ENCODE measurements around the gene BTK.

DNA sequence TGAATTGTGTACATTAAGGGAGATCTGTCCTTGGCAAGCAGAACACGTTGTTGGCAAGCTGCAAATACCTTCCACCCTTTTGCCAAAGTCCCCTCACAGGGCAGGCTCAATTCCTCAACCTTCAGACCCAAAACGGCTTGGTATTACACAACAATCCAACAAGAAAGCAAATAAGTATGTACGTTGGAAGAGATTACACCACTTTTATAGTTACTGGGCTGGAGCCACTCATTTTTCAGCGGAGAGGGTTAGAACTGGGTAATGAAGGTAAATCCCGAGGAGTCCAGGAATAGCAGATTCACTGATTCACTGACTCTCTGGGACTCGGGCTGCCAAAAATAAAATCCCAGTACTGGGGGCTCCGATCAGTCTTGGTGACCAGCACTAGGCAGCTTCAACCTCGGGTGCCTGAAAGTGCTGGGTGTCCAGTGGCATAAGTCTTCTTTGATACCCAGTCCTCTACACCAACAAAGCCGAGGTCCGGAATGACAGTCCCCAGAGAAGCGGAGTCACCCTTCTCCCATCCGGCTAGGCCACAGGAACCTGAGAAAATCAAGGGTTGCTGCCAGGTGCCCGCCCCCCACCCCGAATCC, 38.0 kb downstream of the BTK start:
- TF ChIP-seq RB1 (IDR thresholded peaks at IDR 0.05; ENCODE audit: low read depth) (no peak), YY1 (IDR thresholded peaks at IDR 0.05; ENCODE audit: borderline replicate concordance in 1 of 3, control insufficient read depth in 1 of 3, extremely low read depth in 1 of 3, insufficient read depth in 3 of 3, insufficient read length in 1 of 3, insufficient replicate concordance in 2 of 3, low read depth in 1 of 3, low read length in 2 of 3) (no peak), ZNF274 (IDR thresholded peaks at IDR 0.05; ENCODE audit: borderline replicate concordance, low read depth, low read length) (no peak), JUN (IDR thresholded peaks at IDR 0.05; ENCODE audit: borderline replicate concordance, low read depth, low read length) (no peak), JUN (CRISPR knock-in tag; IDR thresholded peaks at IDR 0.05; ENCODE audit: borderline replicate concordance) (no peak), SIN3A (IDR thresholded peaks at IDR 0.05; ENCODE audit: borderline replicate concordance in 2 of 2, control insufficient read depth in 1 of 2, low read depth in 2 of 2, low read length in 2 of 2) (no peak), SRF (CRISPR knock-in tag; IDR thresholded peaks at IDR 0.05) (no peak), ZEB2 (IDR thresholded peaks at IDR 0.05) (no peak), KAT7 (CRISPR knock-in tag; IDR thresholded peaks at IDR 0.05; ENCODE audit: borderline replicate concordance) (no peak), RFX5 (IDR thresholded peaks at IDR 0.05; ENCODE audit: low read depth, low read length) (no peak), PKNOX1 (IDR thresholded peaks at IDR 0.05) (no peak), FOXJ3 (CRISPR knock-in tag; IDR thresholded peaks at IDR 0.05) (no peak), BHLHE40 (IDR thresholded peaks at IDR 0.05; ENCODE audit: low read length) (no peak), POLR2AphosphoS5 (IDR thresholded peaks at IDR 0.05; ENCODE audit: control insufficient read depth, insufficient read depth, low read depth, low read length) (no peak)
- TF ChIP-seq, protein P1, sequence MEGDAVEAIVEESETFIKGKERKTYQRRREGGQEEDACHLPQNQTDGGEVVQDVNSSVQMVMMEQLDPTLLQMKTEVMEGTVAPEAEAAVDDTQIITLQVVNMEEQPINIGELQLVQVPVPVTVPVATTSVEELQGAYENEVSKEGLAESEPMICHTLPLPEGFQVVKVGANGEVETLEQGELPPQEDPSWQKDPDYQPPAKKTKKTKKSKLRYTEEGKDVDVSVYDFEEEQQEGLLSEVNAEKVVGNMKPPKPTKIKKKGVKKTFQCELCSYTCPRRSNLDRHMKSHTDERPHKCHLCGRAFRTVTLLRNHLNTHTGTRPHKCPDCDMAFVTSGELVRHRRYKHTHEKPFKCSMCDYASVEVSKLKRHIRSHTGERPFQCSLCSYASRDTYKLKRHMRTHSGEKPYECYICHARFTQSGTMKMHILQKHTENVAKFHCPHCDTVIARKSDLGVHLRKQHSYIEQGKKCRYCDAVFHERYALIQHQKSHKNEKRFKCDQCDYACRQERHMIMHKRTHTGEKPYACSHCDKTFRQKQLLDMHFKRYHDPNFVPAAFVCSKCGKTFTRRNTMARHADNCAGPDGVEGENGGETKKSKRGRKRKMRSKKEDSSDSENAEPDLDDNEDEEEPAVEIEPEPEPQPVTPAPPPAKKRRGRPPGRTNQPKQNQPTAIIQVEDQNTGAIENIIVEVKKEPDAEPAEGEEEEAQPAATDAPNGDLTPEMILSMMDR (IDR thresholded peaks at IDR 0.05 in 2 of 3, conservative IDR thresholded peaks at IDR 0.05 in 1 of 3; ENCODE audit: insufficient read depth in 2 of 3, low read depth in 1 of 3, low read length in 3 of 3) = no peak
